ENCODE results near the gene KRTAP4-4. TPM values are rescaled to one million over a fixed set of nuclear protein-coding genes. Genes with fewer than 3 reads are reported as not detected.
"Not testable (repeated sequence)": the region's sequence is repeated elsewhere in the genome, so short reads cannot be mapped to it uniquely, and the experiment has no call there.

KRTAP4-4 gene
- total RNA-seq, 1 donor from 2014 or later: not detected

DNA sequence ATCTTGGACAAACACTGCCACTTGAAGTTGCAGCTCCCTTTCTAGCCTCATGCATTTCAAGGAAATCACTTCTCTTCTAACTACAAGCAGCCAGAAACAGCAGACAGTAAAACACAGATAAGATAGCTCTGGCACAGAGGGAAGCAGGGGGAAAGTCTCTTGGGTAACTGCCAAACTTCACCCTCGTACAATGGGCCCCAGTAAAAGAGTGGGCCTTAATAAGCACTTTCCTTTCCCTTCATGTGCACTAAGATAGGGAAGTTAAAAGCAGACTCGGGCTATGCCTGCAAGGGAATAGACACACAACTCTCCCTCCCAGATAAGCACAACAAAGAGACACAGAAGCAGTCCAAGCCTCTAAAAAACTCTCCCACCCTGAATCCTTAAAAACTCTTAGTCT lies 6.7 kb downstream of the KRTAP4-4 start:
- no peak overlapping the region for H3K27ac ChIP-seq (replicated peaks)
- DNase-seq: no peak
- H3K4me3 ChIP-seq: no peak overlapping the region
- H3K9me3 ChIP-seq (replicated peaks): peaks cover 12% of the 10 kb centered on the region
- TF ChIP-seq, protein P1, sequence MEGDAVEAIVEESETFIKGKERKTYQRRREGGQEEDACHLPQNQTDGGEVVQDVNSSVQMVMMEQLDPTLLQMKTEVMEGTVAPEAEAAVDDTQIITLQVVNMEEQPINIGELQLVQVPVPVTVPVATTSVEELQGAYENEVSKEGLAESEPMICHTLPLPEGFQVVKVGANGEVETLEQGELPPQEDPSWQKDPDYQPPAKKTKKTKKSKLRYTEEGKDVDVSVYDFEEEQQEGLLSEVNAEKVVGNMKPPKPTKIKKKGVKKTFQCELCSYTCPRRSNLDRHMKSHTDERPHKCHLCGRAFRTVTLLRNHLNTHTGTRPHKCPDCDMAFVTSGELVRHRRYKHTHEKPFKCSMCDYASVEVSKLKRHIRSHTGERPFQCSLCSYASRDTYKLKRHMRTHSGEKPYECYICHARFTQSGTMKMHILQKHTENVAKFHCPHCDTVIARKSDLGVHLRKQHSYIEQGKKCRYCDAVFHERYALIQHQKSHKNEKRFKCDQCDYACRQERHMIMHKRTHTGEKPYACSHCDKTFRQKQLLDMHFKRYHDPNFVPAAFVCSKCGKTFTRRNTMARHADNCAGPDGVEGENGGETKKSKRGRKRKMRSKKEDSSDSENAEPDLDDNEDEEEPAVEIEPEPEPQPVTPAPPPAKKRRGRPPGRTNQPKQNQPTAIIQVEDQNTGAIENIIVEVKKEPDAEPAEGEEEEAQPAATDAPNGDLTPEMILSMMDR (IDR thresholded peaks at IDR 0.05; ENCODE audit: borderline replicate concordance): no peak
- H3K4me1 ChIP-seq: no peaks in the 10 kb centered on the region
- intact Hi-C loops (cut with micrococcal nuclease): no loop called here
- H3K36me3 ChIP-seq: no peaks in the 10 kb centered on the region
- H3K27me3 ChIP-seq (ENCODE audit: low read depth): peaks cover 83% of the 10 kb centered on the region

DNA sequence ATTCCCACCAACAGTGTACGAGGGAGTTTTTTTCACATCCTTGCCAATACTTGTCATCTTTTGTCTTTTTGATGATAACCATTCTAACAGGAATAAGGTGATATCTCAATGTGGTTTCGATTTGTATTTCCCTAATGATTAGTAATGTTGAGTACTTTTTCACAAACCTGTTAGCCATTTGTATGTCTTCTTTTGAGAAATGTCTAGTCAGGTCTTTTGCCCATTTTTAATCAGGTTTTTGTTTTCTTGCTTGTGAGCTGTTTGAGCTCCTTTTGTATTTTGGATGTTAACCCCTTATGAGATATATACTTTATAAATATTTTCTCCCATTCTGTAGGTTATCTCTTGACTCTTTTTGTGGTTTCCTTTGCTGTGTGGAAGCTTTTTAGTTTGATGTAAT lies 9.0 kb downstream of the KRTAP4-4 start:
- H3K4me3 ChIP-seq: no peak overlapping the region
- intact Hi-C loops (cut with micrococcal nuclease): no loop called here
- H3K27me3 ChIP-seq (ENCODE audit: low read depth): peaks cover 73% of the 10 kb centered on the region
- no peak overlapping the region for H3K27ac ChIP-seq (replicated peaks)
- H3K9me3 ChIP-seq (replicated peaks): peaks cover 12% of the 10 kb centered on the region
- DNase-seq: no peak
- no peaks in the 10 kb centered on the region for H3K4me1 ChIP-seq
- TF ChIP-seq, protein P1 (IDR thresholded peaks at IDR 0.05; ENCODE audit: borderline replicate concordance): no peak
- H3K36me3 ChIP-seq: no peaks in the 10 kb centered on the region

DNA sequence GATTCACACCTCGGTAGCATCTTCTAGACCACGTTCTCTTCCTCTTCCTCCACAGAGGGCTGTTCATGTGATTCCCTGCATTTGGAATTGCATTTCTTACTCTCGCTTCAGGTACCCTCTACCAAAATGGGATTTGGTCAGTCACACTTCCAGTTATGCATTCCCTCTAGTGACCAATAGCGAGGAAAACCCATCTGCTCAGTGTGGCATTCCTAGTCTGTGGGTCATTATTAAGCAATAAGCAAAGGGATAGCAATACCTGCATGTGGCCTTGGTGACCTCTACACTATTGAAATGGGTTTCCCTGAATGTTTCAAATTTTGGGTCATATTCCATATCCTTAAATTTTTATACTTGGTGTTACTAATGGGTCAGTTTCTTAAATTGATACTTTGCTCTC lies 10.5 kb downstream of the KRTAP4-4 start:
- Histone ChIP-seq H3K27me3 (ENCODE audit: low read depth) (peaks cover 63% of the 10 kb centered on the region), H3K36me3 (no peaks in the 10 kb centered on the region), H3K4me1 (no peaks in the 10 kb centered on the region), H3K27ac (replicated peaks) (no peak overlapping the region), H3K9me3 (replicated peaks) (peaks cover 7% of the 10 kb centered on the region), H3K4me3 (no peak overlapping the region)
- TF ChIP-seq, protein P1 (IDR thresholded peaks at IDR 0.05; ENCODE audit: borderline replicate concordance): no peak
- no peak for DNase-seq
- intact Hi-C loops (cut with micrococcal nuclease): no loop called here

DNA sequence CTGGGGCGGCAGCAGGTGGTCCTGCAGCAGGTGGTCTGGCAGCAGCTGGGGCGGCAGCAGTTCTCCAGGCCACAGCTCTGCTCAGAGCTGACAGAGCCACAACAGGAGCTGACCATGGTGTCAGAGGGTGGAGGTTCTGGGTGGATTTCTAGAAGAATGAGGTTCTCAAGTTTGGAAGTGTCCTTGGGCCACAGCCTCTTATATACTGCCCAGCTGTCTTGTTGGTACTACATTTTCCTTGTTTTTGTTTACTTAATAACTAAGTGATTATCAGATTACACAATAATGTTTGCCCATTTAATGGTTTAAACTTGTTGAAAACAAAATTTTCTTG lies 10.9 kb downstream of the KRTAP4-4 start, which contains the start of gene KRTAP4-5:
KRTAP4-5 (minus strand) TSS at position 174 of the 334 bp plus-strand sequence; CDS start at position 116, 58 bp downstream.
- no peaks in the 10 kb centered on the region for H3K4me1 ChIP-seq
- TF ChIP-seq, protein P1 (IDR thresholded peaks at IDR 0.05; ENCODE audit: borderline replicate concordance): no peak

DNA sequence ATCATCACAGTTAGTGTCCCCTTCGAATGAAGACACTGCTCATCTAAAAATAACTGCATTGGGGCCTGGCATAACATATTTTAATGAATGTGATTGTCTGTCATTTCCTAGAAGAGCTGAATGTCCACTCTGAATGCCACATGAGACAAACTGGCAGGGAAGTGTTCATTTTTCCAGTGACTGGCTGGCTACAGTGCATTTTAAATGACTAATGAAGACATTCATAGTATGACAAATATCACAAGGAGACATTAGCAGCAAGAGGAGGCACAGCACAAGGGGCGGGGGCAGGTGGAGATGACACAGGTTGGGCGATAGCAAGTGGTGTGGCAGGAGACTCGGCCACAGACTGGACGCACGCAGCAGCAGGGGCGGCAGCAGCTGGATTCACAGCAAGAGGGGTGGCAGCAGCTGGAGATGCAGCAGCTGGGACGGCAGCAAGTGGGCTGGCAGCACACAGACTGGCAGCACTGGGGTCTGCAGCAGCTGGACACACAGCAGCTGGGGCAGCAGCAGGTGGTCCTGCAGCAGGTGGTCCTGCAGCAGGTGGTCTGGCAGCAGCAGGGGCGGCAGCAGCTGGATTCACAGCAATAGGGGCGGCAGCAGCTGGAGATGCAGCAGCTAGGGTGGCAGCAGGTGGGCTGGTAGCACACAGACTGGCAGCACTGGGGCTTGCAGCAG lies 11.4 kb downstream of the KRTAP4-4 start:
- intact Hi-C loops (cut with micrococcal nuclease); H3K27ac ChIP-seq (replicated peaks); H3K36me3 ChIP-seq; H3K9me3 ChIP-seq (replicated peaks); H3K4me3 ChIP-seq; H3K4me1 ChIP-seq; DNase-seq: not testable (repeated sequence)
- H3K27me3 ChIP-seq (ENCODE audit: low read depth): peaks cover 54% of the 10 kb centered on the region

More for the DNA sequence above, 10.9 kb downstream of the KRTAP4-4 start, which contains the start of gene KRTAP4-5:
- no peaks in the 10 kb centered on the region for H3K36me3 ChIP-seq
- no peak within 1 kb of the TSS for H3K27ac ChIP-seq (replicated peaks)
- H3K9me3 ChIP-seq (replicated peaks): peaks cover 3% of the 10 kb centered on the region
- intact Hi-C loops (cut with micrococcal nuclease): no loop called here
- no peak for DNase-seq
- peaks cover 59% of the 10 kb centered on the region for H3K27me3 ChIP-seq (ENCODE audit: low read depth)
- no peak within 1 kb of the TSS for H3K4me3 ChIP-seq

DNA sequence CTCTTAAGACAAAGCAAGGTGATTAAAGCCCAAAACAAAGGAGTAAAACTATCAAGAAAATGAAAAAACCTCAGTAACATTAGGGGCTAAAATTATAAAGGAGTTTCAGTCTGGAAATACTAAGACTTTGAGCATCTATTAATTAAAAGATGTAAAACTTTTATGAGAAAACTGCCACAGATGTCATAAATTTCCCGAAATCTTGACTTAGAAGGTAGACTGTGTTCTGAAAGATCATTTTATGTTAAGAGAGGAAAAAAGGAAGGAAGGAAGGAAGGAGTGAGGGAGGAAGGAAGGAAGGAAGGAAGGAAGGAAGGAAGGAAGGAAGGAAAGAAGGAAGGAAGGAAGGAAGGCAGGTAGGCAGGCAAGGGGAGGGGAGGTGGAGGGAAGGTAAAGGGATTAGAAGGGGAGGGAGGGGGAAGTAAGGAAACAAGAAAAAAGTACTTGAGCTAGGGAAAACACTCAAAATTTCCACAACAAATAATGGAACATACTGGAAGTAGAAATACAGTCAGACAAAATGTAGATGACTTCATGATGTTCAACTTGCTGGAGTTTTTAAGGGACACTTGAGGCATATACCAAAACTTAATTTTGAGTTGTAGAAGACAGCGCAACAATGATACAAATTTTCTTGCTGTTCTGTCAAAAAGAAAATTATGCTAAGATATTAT lies 12.9 kb downstream of the KRTAP4-4 start:
- peaks cover 40% of the 10 kb centered on the region for H3K27me3 ChIP-seq (ENCODE audit: low read depth)
- peaks cover 18% of the 10 kb centered on the region for H3K9me3 ChIP-seq (replicated peaks)
- H3K4me1 ChIP-seq: no peaks in the 10 kb centered on the region
- H3K27ac ChIP-seq (replicated peaks): no peak overlapping the region
- TF ChIP-seq, protein P1 (IDR thresholded peaks at IDR 0.05; ENCODE audit: borderline replicate concordance): no peak
- intact Hi-C loops (cut with micrococcal nuclease): no loop called here
- H3K36me3 ChIP-seq: no peaks in the 10 kb centered on the region
- no peak for DNase-seq
- H3K4me3 ChIP-seq: no peak overlapping the region
